Stimulated activated CD8-positive, alpha-beta memory T cell treated with anti-CD3 and anti-CD28 coated beads, Interleukin-7, amount 100 ng/mL, for 48 hours (primary cell): Measurements from ENCODE around the gene TCF3.
"Not testable (repeated sequence)": the region's sequence is repeated elsewhere in the genome, so short reads cannot be mapped to it uniquely, and the experiment has no call there.

Experiments used
- DNase-seq, 2 donors: peaks; one replicate each; pipeline ENCODE4 v3.0.0-alpha.2; 2020; ENCODE audit warnings: low read depth in 1 of 2; ENCODE audit errors: extremely low read depth in 1 of 2

Gene TCF3

GRCh38 chr19:1673645-1674292 is 21.4 kb upstream of the TCF3 start:
- DNase-seq, result no peak

GRCh38 chr19:1672769-1673644 is 20.6 kb upstream of the TCF3 start:
- DNase-seq, result no peak

GRCh38 chr19:1672038-1672768 is 19.8 kb upstream of the TCF3 start:
- no peak for DNase-seq

GRCh38 chr19:1671716-1672037 is 19.3 kb upstream of the TCF3 start:
- DNase-seq, result no peak

- not testable (repeated sequence) for DNase-seq
These were observed 18.3 kb upstream of the TCF3 start for GRCh38 chr19:1670747-1671146.

DNA sequence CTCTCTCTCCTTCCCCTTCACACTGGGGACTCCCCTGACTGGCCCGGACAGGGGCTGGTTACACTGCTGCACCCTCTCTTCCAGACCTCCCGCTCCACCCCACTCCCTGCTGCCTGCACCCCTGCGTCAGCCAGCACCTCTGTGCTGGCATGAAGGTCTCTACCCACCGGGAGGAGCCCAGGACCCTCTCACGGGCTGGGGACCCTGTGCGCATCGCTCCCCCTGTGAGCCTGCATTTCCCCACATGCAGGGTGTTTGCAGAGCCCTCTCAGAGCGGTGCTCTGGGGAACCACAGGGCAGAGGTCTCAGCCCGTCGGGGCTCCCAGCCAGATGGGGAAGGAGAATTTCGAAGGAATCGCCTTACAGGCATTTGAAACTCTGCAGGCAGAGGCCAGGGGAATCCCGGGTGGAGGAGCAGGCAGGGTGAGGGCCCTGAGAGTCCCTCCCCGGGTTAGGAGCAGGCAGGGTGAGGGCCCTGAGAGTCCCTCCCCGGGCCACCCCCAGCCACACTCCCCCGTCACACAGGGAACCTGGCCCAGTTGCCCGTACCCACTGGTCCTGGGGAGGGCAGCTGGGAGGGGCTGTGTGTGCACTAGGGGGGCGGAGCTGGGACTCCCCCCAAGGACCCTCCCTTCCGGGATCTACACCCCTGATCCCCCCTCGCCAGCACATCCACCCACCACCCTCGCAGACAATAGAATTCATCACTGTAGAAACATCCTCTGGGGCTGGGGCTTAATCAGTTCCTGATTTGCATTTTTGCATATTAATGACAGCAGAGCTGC is 16.3 kb upstream of the TCF3 start:
- no peak for DNase-seq

GRCh38 chr19:1668048-1668485 is 15.7 kb upstream of the TCF3 start:
- no peak for DNase-seq

DNA sequence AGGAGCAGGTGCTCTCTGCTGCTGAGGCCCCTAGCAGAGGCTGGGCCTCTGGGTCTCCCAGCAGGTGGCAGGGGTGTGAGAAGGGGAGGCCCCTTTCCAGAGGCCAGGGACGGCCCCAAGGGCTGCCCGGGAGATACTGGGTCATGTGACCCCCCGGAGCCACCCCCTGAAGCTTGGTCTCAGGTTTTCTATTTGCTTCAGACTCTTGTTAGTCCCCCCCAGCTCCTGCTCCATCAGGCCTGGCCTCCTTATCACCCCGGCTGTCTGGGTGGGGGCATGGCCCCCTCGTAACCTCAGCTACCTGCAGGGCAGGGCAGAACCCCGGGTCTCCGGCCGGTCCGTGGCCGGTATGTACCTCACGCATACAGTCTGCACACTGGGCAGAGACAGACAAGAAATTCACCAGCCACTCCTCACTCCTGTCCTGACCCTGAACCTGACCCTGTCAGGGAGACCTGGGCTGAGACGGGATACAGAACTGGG is 13.2 kb upstream of the TCF3 start:
- DNase-seq, result no peak

DNA sequence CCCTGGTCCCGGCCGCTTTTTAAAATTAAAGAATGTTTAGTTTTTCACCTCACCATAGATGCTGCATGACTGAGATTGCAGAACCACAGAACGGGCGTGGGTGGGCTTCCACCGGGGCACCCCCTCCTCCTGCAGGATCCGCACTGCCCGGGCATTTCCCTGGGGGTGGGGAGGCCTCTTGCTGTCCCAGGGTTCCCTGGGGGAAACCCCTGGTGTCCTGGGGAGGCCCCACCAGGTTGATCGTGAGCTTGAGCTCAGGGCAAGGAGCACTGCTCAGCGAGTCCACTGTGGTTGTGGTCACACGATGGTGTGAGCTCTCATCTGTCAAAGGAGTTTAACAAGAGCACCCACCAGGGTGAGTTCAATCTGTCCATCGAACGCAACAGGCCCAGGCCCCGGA is 11.4 kb upstream of the TCF3 start:
- DNase-seq, result peak in 1 of 2 donors; percentile 30

DNA sequence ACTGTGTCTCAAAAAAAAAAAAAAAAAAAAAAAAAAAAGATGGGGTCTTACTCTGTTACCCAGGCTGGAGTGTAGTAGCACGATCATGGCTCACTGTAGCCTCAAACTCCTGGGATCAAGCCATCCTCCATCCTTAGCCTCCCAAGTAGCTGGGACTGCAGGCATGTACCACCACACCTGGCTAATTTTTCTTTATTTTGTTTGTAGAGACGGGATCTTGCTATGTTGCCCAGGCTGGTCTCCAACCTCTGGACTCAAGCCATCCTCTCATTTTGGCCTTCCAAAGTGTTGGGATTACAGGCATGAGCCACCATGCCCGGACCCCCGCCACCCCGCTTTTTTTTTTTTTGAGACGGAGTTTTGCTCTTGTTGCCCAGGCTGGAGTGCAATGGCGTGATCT is 10.8 kb upstream of the TCF3 start:
- DNase-seq, result not testable (repeated sequence)

- no peak for DNase-seq
These were observed 9.6 kb upstream of the TCF3 start for GRCh38 chr19:1661995-1662394.

GRCh38 chr19:1659084-1659427 is 6.6 kb upstream of the TCF3 start:
- no peak for DNase-seq

DNA sequence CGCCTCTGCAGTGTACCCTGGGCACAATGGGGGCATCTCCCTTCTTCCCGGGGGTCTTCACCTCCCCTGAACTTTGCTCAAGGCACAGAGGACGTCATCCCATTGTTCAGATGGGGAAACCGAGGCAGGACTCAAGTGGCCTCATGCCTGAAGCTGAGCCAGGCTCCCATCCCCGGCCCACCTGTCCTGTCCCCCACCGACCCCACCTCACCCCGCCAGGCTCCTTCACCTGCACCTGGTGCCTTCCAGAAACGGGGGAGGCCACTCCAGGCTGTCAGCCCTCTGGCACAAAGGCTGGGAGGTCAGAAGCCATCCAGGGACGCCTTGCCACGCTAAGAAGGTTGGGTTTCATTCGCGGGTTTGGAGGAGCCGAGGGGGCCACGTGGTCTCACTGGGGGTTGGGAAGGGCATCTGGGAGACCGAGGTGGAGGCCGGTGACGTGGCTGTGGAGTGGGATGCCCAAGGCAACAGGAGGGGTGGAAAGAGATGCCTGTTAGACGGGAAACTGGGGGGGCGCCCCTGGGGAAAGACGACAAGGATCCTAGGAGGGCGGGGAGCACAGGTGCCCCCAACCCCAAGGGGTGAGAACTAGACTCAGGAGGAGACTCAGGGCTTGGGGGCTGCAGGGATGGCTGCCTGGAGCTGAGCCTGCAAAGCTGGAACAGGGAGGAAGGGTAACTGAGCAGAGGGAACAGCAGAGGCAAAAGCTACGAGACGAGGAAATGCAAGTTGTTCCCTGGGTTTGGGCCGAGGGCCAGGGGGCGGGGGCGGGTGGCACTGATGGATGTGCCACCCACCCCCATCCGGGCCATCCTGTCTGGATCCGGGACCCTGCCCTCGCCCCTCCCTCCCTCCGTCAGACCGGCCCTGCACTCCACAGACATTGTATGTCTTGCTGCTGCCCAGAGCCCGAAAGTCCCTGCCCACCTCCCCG is 6.0 kb upstream of the TCF3 start:
- no peak for DNase-seq

DNA sequence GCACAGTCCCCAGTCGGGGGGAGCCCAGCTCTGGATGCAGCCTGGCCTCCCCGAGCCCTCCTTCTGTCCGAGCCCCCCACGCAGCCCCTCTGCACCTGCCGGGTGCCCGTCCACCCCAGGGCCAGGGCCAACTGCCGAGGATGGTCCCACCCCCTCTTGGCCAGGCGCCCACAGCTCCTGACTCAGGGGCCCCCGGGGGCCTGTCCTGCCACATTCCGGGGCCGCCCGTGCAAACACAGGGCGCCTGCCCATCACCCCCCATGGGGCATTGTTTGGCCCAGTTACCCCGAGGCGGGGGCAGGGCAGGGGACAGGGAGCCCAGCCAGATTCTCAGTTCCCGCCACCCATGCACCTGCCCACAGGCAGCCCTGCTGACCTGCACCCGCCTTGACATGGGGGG is 5.3 kb upstream of the TCF3 start:
- DNase-seq, result no peak

GRCh38 chr19:1656988-1657536 is 4.6 kb upstream of the TCF3 start:
- DNase-seq, result no peak

DNA sequence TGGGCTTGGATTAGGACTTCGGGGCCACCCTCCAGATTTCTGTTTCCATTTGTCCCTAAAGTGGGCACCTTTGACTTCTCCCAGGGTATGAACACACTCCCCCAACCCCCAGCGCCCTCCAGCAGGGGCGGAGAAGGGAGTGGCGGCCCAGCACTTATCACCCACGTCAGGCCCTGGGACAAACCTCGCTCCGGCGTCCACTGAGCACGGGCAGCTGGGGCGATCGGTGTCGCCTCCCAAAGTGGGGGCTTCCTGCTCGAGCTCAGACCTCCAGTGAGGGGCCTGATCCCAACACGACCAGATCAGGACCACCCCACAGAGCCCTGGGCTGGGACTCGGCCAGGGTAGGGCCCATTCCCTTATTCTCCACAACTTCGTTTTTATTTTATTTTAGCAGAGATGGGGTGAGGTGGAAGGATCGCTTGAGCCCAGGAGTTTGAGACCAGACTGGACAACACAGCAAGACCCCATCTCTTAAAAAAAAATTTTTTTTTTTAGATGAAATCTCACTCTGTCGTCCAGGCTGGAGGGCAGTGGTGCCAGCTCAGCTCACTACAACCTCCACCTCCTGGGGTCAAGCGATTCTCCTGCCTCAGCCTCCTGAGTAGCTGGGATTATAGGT is 3.7 kb upstream of the TCF3 start:
- no peak for DNase-seq

DNA sequence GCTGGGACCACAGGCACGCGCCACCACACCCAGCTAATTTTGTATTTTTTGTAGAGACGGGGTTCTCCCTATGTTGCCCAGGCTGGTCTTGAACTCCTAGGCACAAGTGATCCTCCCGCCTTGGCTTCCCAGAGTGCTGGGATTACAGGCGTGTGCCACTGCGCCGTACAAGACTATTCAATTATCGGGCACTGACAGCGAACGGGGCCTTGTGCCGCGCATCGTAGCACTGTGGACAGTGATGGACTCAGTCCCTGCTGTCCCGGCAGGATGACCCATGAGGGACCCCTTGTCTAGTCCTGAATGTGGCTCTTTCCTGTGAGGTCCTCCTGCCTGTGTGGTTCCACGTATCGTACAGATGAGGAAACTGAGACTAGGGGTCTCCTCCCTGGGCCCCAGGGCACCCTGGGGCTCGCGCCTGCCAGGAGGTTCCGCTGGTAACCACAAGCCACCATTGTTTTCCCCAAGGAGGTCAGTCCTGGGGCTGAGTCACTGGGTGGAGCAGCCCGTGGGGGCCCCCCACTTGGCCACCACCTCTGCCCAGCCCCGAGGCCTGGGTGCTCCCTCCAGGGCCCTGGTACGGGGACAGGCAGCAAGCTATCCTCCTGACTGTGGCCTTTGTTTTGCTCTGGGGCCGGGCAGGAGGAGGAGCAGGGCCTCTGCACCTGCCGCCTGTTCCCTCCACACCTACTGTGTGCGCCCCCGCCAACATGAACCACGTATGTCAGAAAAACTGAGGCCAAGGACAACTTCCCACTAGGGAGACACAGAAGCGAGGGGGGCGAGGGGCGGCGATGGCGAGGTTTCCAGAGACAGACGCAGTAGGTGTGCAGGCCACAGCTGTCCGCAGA is 2.9 kb upstream of the TCF3 start:
- no peak for DNase-seq

DNA sequence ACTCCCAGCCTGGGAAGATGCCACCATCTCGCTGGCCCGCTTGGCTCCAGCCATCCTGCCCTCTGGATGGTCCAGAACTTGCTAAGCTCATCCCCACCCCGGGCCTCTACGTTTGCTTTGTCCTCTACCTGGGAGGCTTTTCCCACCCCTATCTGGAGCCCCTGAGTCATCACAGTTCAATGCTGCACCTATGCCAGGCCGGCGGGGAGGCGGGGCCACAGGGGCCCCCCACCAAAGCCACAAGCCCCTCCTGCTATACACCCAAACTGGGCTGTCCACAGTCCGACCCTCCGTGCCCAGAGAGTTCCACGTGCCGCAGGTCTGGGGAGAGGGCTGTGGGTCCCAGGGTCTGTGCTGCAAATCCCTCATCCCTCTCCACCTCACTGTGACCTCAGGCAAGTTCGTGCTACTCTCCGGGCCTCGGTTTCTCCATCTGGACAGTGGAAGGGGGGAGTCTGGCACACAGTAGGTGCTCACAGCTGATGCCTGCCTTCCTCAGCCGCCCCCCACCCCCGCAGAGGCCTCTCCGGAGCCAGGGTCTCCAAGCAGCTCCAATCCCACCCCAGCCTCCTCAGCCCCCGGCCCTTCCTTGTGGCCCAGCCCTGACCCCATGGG is 1.9 kb upstream of the TCF3 start:
- DNase-seq, result no peak
